ENCODE data around the gene WDTC1.

The WDTC1 gene

GRCh38 chr1:27318136-27318535, 83.7 kb downstream of the WDTC1 start:
- Histone ChIP-seq H3K4me3 (ENCODE audit: low read length) (no peak overlapping the region), H3K27ac (ENCODE audit: low read length) (no peak overlapping the region), H3K9me3 (ENCODE audit: control insufficient read depth, insufficient read depth, low read length) (no peaks in the 10 kb centered on the region), H3K4me1 (ENCODE audit: control insufficient read depth, insufficient read depth, low read length) (no peaks in the 10 kb centered on the region), H3K36me3 (ENCODE audit: control insufficient read depth, insufficient read depth, low read length) (no peaks in the 10 kb centered on the region), H3K27me3 (ENCODE audit: control insufficient read depth, insufficient read depth, low read length) (no peaks in the 10 kb centered on the region)
- WGBS (ENCODE audit: insufficient coverage, insufficient read length): no CpG with 5 or more reads among the region's 4 CpGs
- no peak for DNase-seq (ENCODE audit: low read depth, low spot score)

- Histone ChIP-seq H3K27ac (ENCODE audit: low read length) (no peak overlapping the region), H3K4me3 (ENCODE audit: low read length) (no peak overlapping the region), H3K9me3 (ENCODE audit: control insufficient read depth, insufficient read depth, low read length) (no peaks in the 10 kb centered on the region), H3K36me3 (ENCODE audit: control insufficient read depth, insufficient read depth, low read length) (no peaks in the 10 kb centered on the region), H3K4me1 (ENCODE audit: control insufficient read depth, insufficient read depth, low read length) (no peaks in the 10 kb centered on the region), H3K27me3 (ENCODE audit: control insufficient read depth, insufficient read depth, low read length) (no peaks in the 10 kb centered on the region)
- DNase-seq (ENCODE audit: low read depth, low spot score): no peak
- no CpG with 5 or more reads among the region's 1 CpG for WGBS (ENCODE audit: insufficient coverage, insufficient read length)
Observed at GRCh38 chr1:27318596-27318995, 84.2 kb downstream of the WDTC1 start.

- H3K4me1 ChIP-seq (ENCODE audit: control insufficient read depth, insufficient read depth, low read length): no peaks in the 10 kb centered on the region
- H3K27me3 ChIP-seq (ENCODE audit: control insufficient read depth, insufficient read depth, low read length): no peaks in the 10 kb centered on the region
- DNase-seq (ENCODE audit: low read depth, low spot score): no peak
- H3K4me3 ChIP-seq (ENCODE audit: low read length): peak within 1 kb of the TSS; percentile 93
- H3K27ac ChIP-seq (ENCODE audit: low read length): no peak within 1 kb of the TSS
- H3K36me3 ChIP-seq (ENCODE audit: control insufficient read depth, insufficient read depth, low read length): peaks cover 9% of the 10 kb centered on the region; the same call in 1 of the 2 replicates
- WGBS (ENCODE audit: insufficient coverage, insufficient read length): no CpG with 5 or more reads among the region's 67 CpGs
- no peaks in the 10 kb centered on the region for H3K9me3 ChIP-seq (ENCODE audit: control insufficient read depth, insufficient read depth, low read length)
Observed at GRCh38 chr1:27321813-27322568, 87.6 kb downstream of the WDTC1 start, which contains the start of gene TMEM222. TMEM222 (plus strand) TSS chr1:27322163; CDS start chr1:27322198, 35 bp downstream.

- peaks cover 9% of the 10 kb centered on the region; the same call in 1 of the 2 replicates for H3K36me3 ChIP-seq (ENCODE audit: control insufficient read depth, insufficient read depth, low read length)
Observed at GRCh38 chr1:27322569-27323240, 88.3 kb downstream of the WDTC1 start.

GRCh38 chr1:27325286-27325685, 90.9 kb downstream of the WDTC1 start:
- Histone ChIP-seq H3K27me3 (ENCODE audit: control insufficient read depth, insufficient read depth, low read length) (no peaks in the 10 kb centered on the region), H3K4me1 (ENCODE audit: control insufficient read depth, insufficient read depth, low read length) (no peaks in the 10 kb centered on the region), H3K27ac (ENCODE audit: low read length) (no peak overlapping the region), H3K4me3 (ENCODE audit: low read length) (no peak overlapping the region), H3K9me3 (ENCODE audit: control insufficient read depth, insufficient read depth, low read length) (no peaks in the 10 kb centered on the region), H3K36me3 (ENCODE audit: control insufficient read depth, insufficient read depth, low read length) (peaks cover 9% of the 10 kb centered on the region; the same call in 1 of the 2 replicates)
- DNase-seq (ENCODE audit: low read depth, low spot score): no peak
- WGBS (ENCODE audit: insufficient coverage, insufficient read length): no CpG with 5 or more reads among the region's 15 CpGs

More at GRCh38 chr1:27322569-27323240, 88.3 kb downstream of the WDTC1 start:
- no peaks in the 10 kb centered on the region for H3K4me1 ChIP-seq (ENCODE audit: control insufficient read depth, insufficient read depth, low read length)
- no peak for DNase-seq (ENCODE audit: low read depth, low spot score)
- H3K27ac ChIP-seq (ENCODE audit: low read length): no peak overlapping the region
- H3K4me3 ChIP-seq (ENCODE audit: low read length): peak overlapping the region; percentile 93
- no peaks in the 10 kb centered on the region for H3K9me3 ChIP-seq (ENCODE audit: control insufficient read depth, insufficient read depth, low read length)
- WGBS (ENCODE audit: insufficient coverage, insufficient read length): no CpG with 5 or more reads among the region's 10 CpGs
- H3K27me3 ChIP-seq (ENCODE audit: control insufficient read depth, insufficient read depth, low read length): no peaks in the 10 kb centered on the region

- Histone ChIP-seq H3K36me3 (ENCODE audit: control insufficient read depth, insufficient read depth, low read length) (peaks cover 15% of the 10 kb centered on the region; the same call in 1 of the 2 replicates), H3K4me3 (ENCODE audit: low read length) (no peak overlapping the region), H3K27me3 (ENCODE audit: control insufficient read depth, insufficient read depth, low read length) (no peaks in the 10 kb centered on the region), H3K9me3 (ENCODE audit: control insufficient read depth, insufficient read depth, low read length) (no peaks in the 10 kb centered on the region), H3K4me1 (ENCODE audit: control insufficient read depth, insufficient read depth, low read length) (no peaks in the 10 kb centered on the region), H3K27ac (ENCODE audit: low read length) (no peak overlapping the region)
- no CpG with 5 or more reads among the region's 5 CpGs for WGBS (ENCODE audit: insufficient coverage, insufficient read length)
- DNase-seq (ENCODE audit: low read depth, low spot score): no peak
Observed at GRCh38 chr1:27327964-27328363, 93.5 kb downstream of the WDTC1 start.

- WGBS (ENCODE audit: insufficient coverage, insufficient read length): no CpG with 5 or more reads among the region's 8 CpGs
- no peak for DNase-seq (ENCODE audit: low read depth, low spot score)
- Histone ChIP-seq H3K36me3 (ENCODE audit: control insufficient read depth, insufficient read depth, low read length) (peaks cover 18% of the 10 kb centered on the region), H3K4me3 (ENCODE audit: low read length) (no peak overlapping the region), H3K27ac (ENCODE audit: low read length) (no peak overlapping the region), H3K27me3 (ENCODE audit: control insufficient read depth, insufficient read depth, low read length) (no peaks in the 10 kb centered on the region), H3K9me3 (ENCODE audit: control insufficient read depth, insufficient read depth, low read length) (no peaks in the 10 kb centered on the region), H3K4me1 (ENCODE audit: control insufficient read depth, insufficient read depth, low read length) (no peaks in the 10 kb centered on the region)
Observed at GRCh38 chr1:27330786-27331185, 96.4 kb downstream of the WDTC1 start.

GRCh38 chr1:27331426-27331825, 97.0 kb downstream of the WDTC1 start:
- H3K27ac ChIP-seq (ENCODE audit: low read length): no peak overlapping the region
- H3K27me3 ChIP-seq (ENCODE audit: control insufficient read depth, insufficient read depth, low read length): no peaks in the 10 kb centered on the region
- H3K4me3 ChIP-seq (ENCODE audit: low read length): no peak overlapping the region
- peaks cover 15% of the 10 kb centered on the region; the same call in 1 of the 2 replicates for H3K36me3 ChIP-seq (ENCODE audit: control insufficient read depth, insufficient read depth, low read length)
- no peaks in the 10 kb centered on the region for H3K4me1 ChIP-seq (ENCODE audit: control insufficient read depth, insufficient read depth, low read length)
- no peaks in the 10 kb centered on the region for H3K9me3 ChIP-seq (ENCODE audit: control insufficient read depth, insufficient read depth, low read length)
- DNase-seq (ENCODE audit: low read depth, low spot score): no peak
- no CpG with 5 or more reads among the region's 3 CpGs for WGBS (ENCODE audit: insufficient coverage, insufficient read length)

GRCh38 chr1:27331922-27332321, 97.5 kb downstream of the WDTC1 start:
- H3K27ac ChIP-seq (ENCODE audit: low read length): no peak overlapping the region
- no peak for DNase-seq (ENCODE audit: low read depth, low spot score)
- H3K4me1 ChIP-seq (ENCODE audit: control insufficient read depth, insufficient read depth, low read length): no peaks in the 10 kb centered on the region
- H3K9me3 ChIP-seq (ENCODE audit: control insufficient read depth, insufficient read depth, low read length): no peaks in the 10 kb centered on the region
- peaks cover 15% of the 10 kb centered on the region; the same call in 1 of the 2 replicates for H3K36me3 ChIP-seq (ENCODE audit: control insufficient read depth, insufficient read depth, low read length)
- no peaks in the 10 kb centered on the region for H3K27me3 ChIP-seq (ENCODE audit: control insufficient read depth, insufficient read depth, low read length)
- no peak overlapping the region for H3K4me3 ChIP-seq (ENCODE audit: low read length)
- WGBS (ENCODE audit: insufficient coverage, insufficient read length): no CpG with 5 or more reads among the region's 5 CpGs

GRCh38 chr1:27332536-27333281, 98.3 kb downstream of the WDTC1 start:
- no peaks in the 10 kb centered on the region for H3K4me1 ChIP-seq (ENCODE audit: control insufficient read depth, insufficient read depth, low read length)
- WGBS (ENCODE audit: insufficient coverage, insufficient read length): no CpG with 5 or more reads among the region's 11 CpGs
- H3K36me3 ChIP-seq (ENCODE audit: control insufficient read depth, insufficient read depth, low read length): peaks cover 15% of the 10 kb centered on the region; the same call in 1 of the 2 replicates
- H3K27me3 ChIP-seq (ENCODE audit: control insufficient read depth, insufficient read depth, low read length): no peaks in the 10 kb centered on the region
- no peak for DNase-seq (ENCODE audit: low read depth, low spot score)
- H3K27ac ChIP-seq (ENCODE audit: low read length): no peak overlapping the region
- no peaks in the 10 kb centered on the region for H3K9me3 ChIP-seq (ENCODE audit: control insufficient read depth, insufficient read depth, low read length)
- no peak overlapping the region for H3K4me3 ChIP-seq (ENCODE audit: low read length)

Measured in iPS DF 6.9 (cell line).